Measurements from ENCODE around the gene MRPS30.
"Not testable (repeated sequence)": the region's sequence is repeated elsewhere in the genome, so short reads cannot be mapped to it uniquely, and the experiment has no call there.

MRPS30 gene

GRCh38 chr5:44814761-44815160, 6.0 kb downstream of the MRPS30 start:
- DNase-seq (ENCODE audit: low read depth in 2 of 3, low spot score in 2 of 3), result no peak

GRCh38 chr5:44821164-44821563, 12.4 kb downstream of the MRPS30 start:
- no peak for DNase-seq (ENCODE audit: low read depth in 2 of 3, low spot score in 2 of 3)

GRCh38 chr5:44824662-44825061, 15.9 kb downstream of the MRPS30 start:
- not testable (repeated sequence) for DNase-seq (ENCODE audit: low read depth in 2 of 3, low spot score in 2 of 3)

- DNase-seq (ENCODE audit: low read depth in 2 of 3, low spot score in 2 of 3), result no peak
Observed at GRCh38 chr5:44827681-44828080, 18.9 kb downstream of the MRPS30 start.

DNA sequence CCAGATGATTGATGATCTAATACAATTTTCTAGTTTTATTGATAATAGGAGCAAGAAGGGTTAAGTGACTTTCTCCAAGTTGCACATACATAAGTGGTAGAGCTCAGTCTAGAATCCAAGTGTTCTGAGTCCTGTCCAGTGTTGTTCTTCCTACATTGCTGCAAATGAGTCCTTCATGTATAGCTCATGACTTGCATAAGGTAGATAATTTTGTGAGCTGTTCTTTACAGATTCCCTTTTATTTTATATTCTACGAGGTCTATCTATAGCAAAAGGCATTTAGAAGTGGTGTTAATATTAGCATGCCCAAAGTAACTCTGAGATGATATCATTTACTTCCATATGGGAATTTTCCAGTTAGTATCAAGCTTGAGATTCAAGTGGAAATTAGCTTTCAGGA, 20.0 kb downstream of the MRPS30 start:
- DNase-seq (ENCODE audit: low read depth in 2 of 3, low spot score in 2 of 3), result no peak

- no peak for DNase-seq (ENCODE audit: low read depth in 2 of 3, low spot score in 2 of 3)
Observed at GRCh38 chr5:44830951-44831350, 22.2 kb downstream of the MRPS30 start.

- no peak for DNase-seq (ENCODE audit: low read depth in 2 of 3, low spot score in 2 of 3)
Observed at GRCh38 chr5:44833249-44833648, 24.5 kb downstream of the MRPS30 start.

DNA sequence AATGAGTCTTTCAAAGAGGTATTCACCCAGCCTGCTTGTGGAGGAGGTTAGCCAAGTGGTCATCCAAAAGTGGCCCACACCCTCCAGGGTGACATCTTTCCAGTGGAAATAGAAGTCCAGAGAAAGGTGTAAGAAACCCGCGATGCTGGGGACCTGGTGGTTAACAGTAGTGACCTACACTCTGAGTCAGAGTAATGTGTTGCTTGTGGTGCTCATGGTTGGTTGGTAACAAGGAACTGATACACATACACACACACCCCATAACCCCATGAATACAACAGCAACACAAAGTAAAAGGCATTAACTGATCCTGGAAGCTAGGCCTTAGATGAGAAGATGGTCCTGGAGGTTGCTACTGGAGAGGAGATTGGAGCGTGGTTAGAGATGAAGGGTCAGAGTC, 26.9 kb downstream of the MRPS30 start:
- DNase-seq (ENCODE audit: low read depth in 2 of 3, low spot score in 2 of 3), result no peak

GRCh38 chr5:44839018-44839681, 30.4 kb downstream of the MRPS30 start:
- DNase-seq (ENCODE audit: low read depth in 2 of 3, low spot score in 2 of 3), result no peak

GRCh38 chr5:44842496-44843282, 33.9 kb downstream of the MRPS30 start:
- DNase-seq (ENCODE audit: low read depth in 2 of 3, low spot score in 2 of 3), result no peak

- DNase-seq (ENCODE audit: low read depth in 2 of 3, low spot score in 2 of 3), result no peak
Observed at GRCh38 chr5:44844744-44845143, 36.0 kb downstream of the MRPS30 start.

GRCh38 chr5:44845777-44846176, 37.0 kb downstream of the MRPS30 start:
- no peak for DNase-seq (ENCODE audit: low read depth in 2 of 3, low spot score in 2 of 3)

DNA sequence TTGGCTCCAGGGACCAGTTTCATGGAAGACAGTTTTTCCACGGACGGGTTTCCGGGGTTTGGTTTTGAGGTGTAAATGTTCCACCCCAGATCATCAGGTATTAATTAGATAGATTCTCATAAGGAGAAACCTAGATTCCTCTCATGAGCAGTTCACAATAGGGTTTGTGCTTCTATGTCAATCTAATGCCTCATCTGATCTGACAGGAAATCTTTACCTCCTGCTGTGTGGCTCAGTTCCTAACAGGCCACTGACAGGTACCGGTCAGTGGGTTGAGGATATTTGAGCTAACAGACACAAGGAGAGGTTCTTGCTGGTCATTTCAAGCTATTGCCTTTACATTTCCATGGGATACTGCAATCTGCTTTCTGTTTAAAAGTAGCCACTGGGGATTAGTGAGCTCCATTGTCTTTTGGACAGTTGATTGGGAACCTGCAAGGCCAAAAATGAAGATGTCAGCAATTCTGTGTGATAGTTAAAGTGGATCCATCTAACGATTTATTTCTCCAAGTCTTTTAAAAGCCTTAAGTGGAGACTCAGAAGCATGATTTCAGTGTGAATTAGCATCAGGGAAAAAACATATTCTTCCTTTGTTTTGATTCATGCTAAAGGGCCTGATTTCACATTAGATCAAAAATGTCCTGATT, 38.6 kb downstream of the MRPS30 start:
- DNase-seq (ENCODE audit: low read depth in 2 of 3, low spot score in 2 of 3), result no peak

GRCh38 chr5:44860267-44860666, 51.5 kb downstream of the MRPS30 start:
- DNase-seq (ENCODE audit: low read depth in 2 of 3, low spot score in 2 of 3), result no peak

DNA sequence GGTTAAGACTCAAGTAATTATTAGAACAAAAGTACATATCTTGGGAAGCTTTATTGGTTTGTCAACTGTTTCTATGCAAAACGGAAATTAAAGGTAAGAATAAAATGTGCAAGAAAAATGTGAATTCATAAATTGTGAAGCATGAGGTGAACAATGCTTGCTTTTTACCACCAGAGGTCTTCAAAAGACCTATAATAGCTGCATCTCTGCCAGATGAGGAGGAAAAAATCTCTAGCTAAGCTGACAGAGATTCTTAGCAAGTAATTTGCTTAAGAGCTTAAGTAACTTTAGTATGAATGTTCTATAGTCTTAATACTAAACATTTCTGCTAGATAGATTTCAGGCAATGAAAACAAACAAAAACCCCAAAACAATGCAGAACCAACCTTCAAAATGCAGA, 54.1 kb downstream of the MRPS30 start:
- DNase-seq (ENCODE audit: low read depth in 2 of 3, low spot score in 2 of 3), result no peak

All from activated CD8-positive, alpha-beta memory T cell treated with anti-CD3 and anti-CD28 coated beads for 48 hours (primary cell).